WTC11 (cell line): ENCODE results near the gene PLXDC1. TPM values are rescaled to one million over a fixed set of nuclear protein-coding genes. Genes with fewer than 3 reads are reported as not detected.
A peak's percentile ranks its signal among the peaks of the same experiment; 100 is the strongest.
"Not testable (repeated sequence)": the region's sequence is repeated elsewhere in the genome, so short reads cannot be mapped to it uniquely, and the experiment has no call there.

Experiments
- ATAC-seq: fragments of 200-7000 bp; cut with Tn5 transposase; 2 replicates; pipeline ENCODE4 v1.10.0; 2021; ENCODE audit warnings: mild to moderate bottlenecking, moderate library complexity
- CTCF ChIA-PET: fragments of 300-600 bp; sonication (Branson Sonifier 250); formaldehyde crosslinking; loops from one replicate; lab custom pipeline; 2021; ENCODE audit warnings: antibody characterized with exemption; lab: Charles Lee
- POLR2A ChIA-PET: fragments of 350-600 bp; sonication (Branson Sonifier 250); formaldehyde crosslinking; loops from one replicate; lab custom pipeline; 2021; ENCODE audit warnings: antibody characterized with exemption; lab: Charles Lee
- DNase-seq: peaks from one replicate; pipeline ENCODE4 v3.0.0; 2021; ENCODE audit warnings: low spot score
- H3K27ac Mint-ChIP-seq: 2 replicates; pipeline ENCODE4 v1.8.0; 2021; ENCODE audit warnings: mixed read lengths
- H3K27me3 Mint-ChIP-seq: 2 replicates; pipeline ENCODE4 v1.8.0; 2021; ENCODE audit warnings: low read depth, mild to moderate bottlenecking, moderate library complexity, mixed read lengths
- H3K36me3 Mint-ChIP-seq: 2 replicates; pipeline ENCODE4 v1.8.0; 2021; ENCODE audit warnings: mixed read lengths
- H3K4me1 Mint-ChIP-seq: 2 replicates; pipeline ENCODE4 v1.8.0; 2022; ENCODE audit warnings: mixed read lengths
- H3K4me3 Mint-ChIP-seq: 2 replicates; pipeline ENCODE4 v1.8.0; 2021; ENCODE audit warnings: mild to moderate bottlenecking, moderate library complexity, mixed read lengths
- H3K9me3 Mint-ChIP-seq: 2 replicates; pipeline ENCODE4 v1.8.0; 2021; ENCODE audit warnings: mixed read lengths
- CREB1 ChIP-seq: sonication (generic); formaldehyde crosslinking; IDR thresholded peaks from 2 replicates; pipeline ENCODE4 v1.8.0; 2023; ENCODE audit warnings: mild to moderate bottlenecking, missing genetic modification reagents
- ESRRA ChIP-seq: sonication (generic); formaldehyde crosslinking; IDR thresholded peaks from 2 replicates; pipeline ENCODE4 v1.8.1; 2022; ENCODE audit warnings: mild to moderate bottlenecking, missing genetic modification reagents, borderline replicate concordance
- FOXP1 ChIP-seq: sonication (generic); formaldehyde crosslinking; IDR thresholded peaks from 2 replicates; pipeline ENCODE4 v1.8.0; 2022; ENCODE audit warnings: missing genetic modification reagents, mild to moderate bottlenecking, moderate library complexity, borderline replicate concordance
- NFYB ChIP-seq: sonication (generic); formaldehyde crosslinking; conservative IDR thresholded peaks from 2 replicates; pipeline ENCODE4 v1.8.0; 2022; ENCODE audit warnings: low read depth, missing genetic modification reagents
- RELA ChIP-seq: sonication (generic); formaldehyde crosslinking; IDR thresholded peaks from 2 replicates; pipeline ENCODE4 v1.8.1; 2022; ENCODE audit warnings: missing genetic modification reagents, mild to moderate bottlenecking, borderline replicate concordance
- SMAD3 ChIP-seq: sonication (generic); formaldehyde crosslinking; IDR thresholded peaks from 2 replicates; pipeline ENCODE4 v1.8.0; 2022; ENCODE audit warnings: missing genetic modification reagents, mild to moderate bottlenecking, borderline replicate concordance
- TEAD4 ChIP-seq: sonication (generic); formaldehyde crosslinking; IDR thresholded peaks from 2 replicates; pipeline ENCODE4 v1.8.0; 2022; ENCODE audit warnings: mild to moderate bottlenecking, missing genetic modification reagents
- ZBTB21 ChIP-seq: sonication (generic); formaldehyde crosslinking; IDR thresholded peaks from 2 replicates; pipeline ENCODE4 v1.8.1; 2023; ENCODE audit warnings: mild to moderate bottlenecking, missing genetic modification reagents, borderline replicate concordance
- ZNF121 ChIP-seq: sonication (generic); formaldehyde crosslinking; IDR thresholded peaks from 2 replicates; pipeline ENCODE4 v1.8.0; 2023; ENCODE audit warnings: missing genetic modification reagents
- ZNF416 ChIP-seq: fragments of 250-450 bp; sonication (Bioruptor Pico); IDR thresholded peaks from 2 replicates; pipeline ENCODE4 v1.9.0; 2021; ENCODE audit warnings: mild to moderate bottlenecking, inconsistent platforms
- total RNA-seq: library from RNA; stranded (reverse); gene quantifications from 3 replicates; pipeline ENCODE4 v1.2.3, GENCODE V29; 2021
- TF ChIP-seq, protein P1 (sequence below): sonication (generic); formaldehyde crosslinking; IDR thresholded peaks from 2 replicates; pipeline ENCODE4 v1.8.1; 2023; ENCODE audit warnings: mild to moderate bottlenecking, missing genetic modification reagents, borderline replicate concordance
- TF ChIP-seq, protein P2 (sequence below): sonication (generic); formaldehyde crosslinking; IDR thresholded peaks from 2 replicates; pipeline ENCODE4 v1.8.0; 2023; ENCODE audit warnings: mild to moderate bottlenecking, missing genetic modification reagents
- TF ChIP-seq, protein P3 (sequence below): sonication (generic); formaldehyde crosslinking; IDR thresholded peaks from 2 replicates; pipeline ENCODE4 v1.8.1; 2023; ENCODE audit warnings: mild to moderate bottlenecking, missing genetic modification reagents
- TF ChIP-seq, protein P4 (sequence below): fragments of 250-450 bp; sonication (Bioruptor Pico); IDR thresholded peaks from 2 replicates; pipeline ENCODE4 v1.9.0; 2021; ENCODE audit warnings: mild to moderate bottlenecking
- TF ChIP-seq, protein P5 (sequence below): fragments of 250-450 bp; sonication (Bioruptor Pico); IDR thresholded peaks from 2 replicates; pipeline ENCODE4 v2.1.2; 2022; ENCODE audit warnings: mild to moderate bottlenecking, moderate library complexity
- TF ChIP-seq, protein P6 (sequence below): sonication (generic); formaldehyde crosslinking; IDR thresholded peaks from 2 replicates; pipeline ENCODE4 v1.8.1; 2022; ENCODE audit warnings: low read depth, mild to moderate bottlenecking, moderate library complexity, missing genetic modification reagents, borderline replicate concordance

PLXDC1 gene
- total RNA-seq, 1 experiment from 2014 or later, result 5.4 TPM

DNA sequence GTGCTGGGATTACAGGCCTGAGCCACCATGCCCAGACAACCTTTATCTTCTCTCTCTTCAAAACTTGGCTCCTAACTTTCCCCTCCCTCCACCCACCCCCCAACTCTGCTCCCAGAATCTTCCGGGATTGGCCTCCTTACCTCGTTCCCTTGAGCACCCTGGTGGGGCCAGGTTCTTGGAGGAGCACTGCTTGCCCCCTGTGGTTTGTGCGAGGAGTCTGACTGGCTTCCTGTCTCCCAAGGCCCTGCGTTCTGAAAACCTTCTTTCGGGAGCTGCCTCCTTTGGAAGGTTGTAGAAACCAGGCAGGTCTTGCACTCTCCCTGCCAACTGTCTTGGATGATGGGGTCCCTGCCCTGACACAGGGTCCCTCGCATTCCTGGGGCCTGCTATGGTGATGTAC lies 19.8 kb downstream of the PLXDC1 start:
- H3K4me3 Mint-ChIP-seq, result no peak overlapping the region
- no peak overlapping the region for H3K27ac Mint-ChIP-seq
- POLR2A ChIA-PET, result no interaction called here
- no peaks in the 10 kb centered on the region for H3K36me3 Mint-ChIP-seq
- no peak for DNase-seq
- H3K27me3 Mint-ChIP-seq, result no peaks in the 10 kb centered on the region; the same call in none of the 2 replicates
- H3K4me1 Mint-ChIP-seq, result peaks cover 8% of the 10 kb centered on the region
- no peak for ATAC-seq
- CTCF ChIA-PET, result interaction anchor here (0.8 to 1.0 kb wide), 2 partner anchors 33 to 70 kb away, joined by 3 read pairs; no protein-coding TSS in a partner anchor
- no peaks in the 10 kb centered on the region for H3K9me3 Mint-ChIP-seq
- TF ChIP-seq ZNF416 (CRISPR knock-in tag) (no peak), ZBTB21 (CRISPR knock-in tag) (no peak), TEAD4 (CRISPR knock-in tag) (no peak)
- TF ChIP-seq, protein P1, sequence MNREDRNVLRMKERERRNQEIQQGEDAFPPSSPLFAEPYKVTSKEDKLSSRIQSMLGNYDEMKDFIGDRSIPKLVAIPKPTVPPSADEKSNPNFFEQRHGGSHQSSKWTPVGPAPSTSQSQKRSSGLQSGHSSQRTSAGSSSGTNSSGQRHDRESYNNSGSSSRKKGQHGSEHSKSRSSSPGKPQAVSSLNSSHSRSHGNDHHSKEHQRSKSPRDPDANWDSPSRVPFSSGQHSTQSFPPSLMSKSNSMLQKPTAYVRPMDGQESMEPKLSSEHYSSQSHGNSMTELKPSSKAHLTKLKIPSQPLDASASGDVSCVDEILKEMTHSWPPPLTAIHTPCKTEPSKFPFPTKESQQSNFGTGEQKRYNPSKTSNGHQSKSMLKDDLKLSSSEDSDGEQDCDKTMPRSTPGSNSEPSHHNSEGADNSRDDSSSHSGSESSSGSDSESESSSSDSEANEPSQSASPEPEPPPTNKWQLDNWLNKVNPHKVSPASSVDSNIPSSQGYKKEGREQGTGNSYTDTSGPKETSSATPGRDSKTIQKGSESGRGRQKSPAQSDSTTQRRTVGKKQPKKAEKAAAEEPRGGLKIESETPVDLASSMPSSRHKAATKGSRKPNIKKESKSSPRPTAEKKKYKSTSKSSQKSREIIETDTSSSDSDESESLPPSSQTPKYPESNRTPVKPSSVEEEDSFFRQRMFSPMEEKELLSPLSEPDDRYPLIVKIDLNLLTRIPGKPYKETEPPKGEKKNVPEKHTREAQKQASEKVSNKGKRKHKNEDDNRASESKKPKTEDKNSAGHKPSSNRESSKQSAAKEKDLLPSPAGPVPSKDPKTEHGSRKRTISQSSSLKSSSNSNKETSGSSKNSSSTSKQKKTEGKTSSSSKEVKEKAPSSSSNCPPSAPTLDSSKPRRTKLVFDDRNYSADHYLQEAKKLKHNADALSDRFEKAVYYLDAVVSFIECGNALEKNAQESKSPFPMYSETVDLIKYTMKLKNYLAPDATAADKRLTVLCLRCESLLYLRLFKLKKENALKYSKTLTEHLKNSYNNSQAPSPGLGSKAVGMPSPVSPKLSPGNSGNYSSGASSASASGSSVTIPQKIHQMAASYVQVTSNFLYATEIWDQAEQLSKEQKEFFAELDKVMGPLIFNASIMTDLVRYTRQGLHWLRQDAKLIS, result no peak
- TF ChIP-seq, protein P2, sequence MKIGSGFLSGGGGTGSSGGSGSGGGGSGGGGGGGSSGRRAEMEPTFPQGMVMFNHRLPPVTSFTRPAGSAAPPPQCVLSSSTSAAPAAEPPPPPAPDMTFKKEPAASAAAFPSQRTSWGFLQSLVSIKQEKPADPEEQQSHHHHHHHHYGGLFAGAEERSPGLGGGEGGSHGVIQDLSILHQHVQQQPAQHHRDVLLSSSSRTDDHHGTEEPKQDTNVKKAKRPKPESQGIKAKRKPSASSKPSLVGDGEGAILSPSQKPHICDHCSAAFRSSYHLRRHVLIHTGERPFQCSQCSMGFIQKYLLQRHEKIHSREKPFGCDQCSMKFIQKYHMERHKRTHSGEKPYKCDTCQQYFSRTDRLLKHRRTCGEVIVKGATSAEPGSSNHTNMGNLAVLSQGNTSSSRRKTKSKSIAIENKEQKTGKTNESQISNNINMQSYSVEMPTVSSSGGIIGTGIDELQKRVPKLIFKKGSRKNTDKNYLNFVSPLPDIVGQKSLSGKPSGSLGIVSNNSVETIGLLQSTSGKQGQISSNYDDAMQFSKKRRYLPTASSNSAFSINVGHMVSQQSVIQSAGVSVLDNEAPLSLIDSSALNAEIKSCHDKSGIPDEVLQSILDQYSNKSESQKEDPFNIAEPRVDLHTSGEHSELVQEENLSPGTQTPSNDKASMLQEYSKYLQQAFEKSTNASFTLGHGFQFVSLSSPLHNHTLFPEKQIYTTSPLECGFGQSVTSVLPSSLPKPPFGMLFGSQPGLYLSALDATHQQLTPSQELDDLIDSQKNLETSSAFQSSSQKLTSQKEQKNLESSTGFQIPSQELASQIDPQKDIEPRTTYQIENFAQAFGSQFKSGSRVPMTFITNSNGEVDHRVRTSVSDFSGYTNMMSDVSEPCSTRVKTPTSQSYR (CRISPR knock-in tag), result no peak
- TF ChIP-seq, protein P3, sequence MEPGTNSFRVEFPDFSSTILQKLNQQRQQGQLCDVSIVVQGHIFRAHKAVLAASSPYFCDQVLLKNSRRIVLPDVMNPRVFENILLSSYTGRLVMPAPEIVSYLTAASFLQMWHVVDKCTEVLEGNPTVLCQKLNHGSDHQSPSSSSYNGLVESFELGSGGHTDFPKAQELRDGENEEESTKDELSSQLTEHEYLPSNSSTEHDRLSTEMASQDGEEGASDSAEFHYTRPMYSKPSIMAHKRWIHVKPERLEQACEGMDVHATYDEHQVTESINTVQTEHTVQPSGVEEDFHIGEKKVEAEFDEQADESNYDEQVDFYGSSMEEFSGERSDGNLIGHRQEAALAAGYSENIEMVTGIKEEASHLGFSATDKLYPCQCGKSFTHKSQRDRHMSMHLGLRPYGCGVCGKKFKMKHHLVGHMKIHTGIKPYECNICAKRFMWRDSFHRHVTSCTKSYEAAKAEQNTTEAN (CRISPR knock-in tag), result no peak
- TF ChIP-seq, protein P4, sequence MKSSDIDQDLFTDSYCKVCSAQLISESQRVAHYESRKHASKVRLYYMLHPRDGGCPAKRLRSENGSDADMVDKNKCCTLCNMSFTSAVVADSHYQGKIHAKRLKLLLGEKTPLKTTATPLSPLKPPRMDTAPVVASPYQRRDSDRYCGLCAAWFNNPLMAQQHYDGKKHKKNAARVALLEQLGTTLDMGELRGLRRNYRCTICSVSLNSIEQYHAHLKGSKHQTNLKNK, result no peak
- TF ChIP-seq, all 79 proteins: peak for 0

DNA sequence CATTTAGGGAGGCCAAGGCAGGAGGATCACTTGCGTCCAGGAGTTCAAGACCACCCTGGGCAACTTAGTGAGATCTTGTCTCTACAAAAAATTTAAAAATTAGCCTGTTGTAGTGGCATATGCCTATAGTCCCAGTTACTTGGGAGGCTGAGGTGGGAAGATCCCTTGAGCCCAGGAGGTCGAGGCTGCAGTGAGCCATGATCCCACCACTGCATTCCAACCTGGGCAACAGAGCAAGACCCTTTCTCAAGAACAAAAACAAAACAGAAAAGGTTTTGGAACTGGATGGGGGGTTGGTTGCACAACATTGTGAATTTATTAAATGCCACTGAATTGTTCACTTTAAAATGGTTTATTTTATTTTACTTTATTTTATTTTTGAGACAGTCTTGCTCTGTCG lies 21.2 kb downstream of the PLXDC1 start:
- Mint-ChIP-seq H3K27ac (no peak overlapping the region), H3K36me3 (no peaks in the 10 kb centered on the region), H3K4me1 (peaks cover 8% of the 10 kb centered on the region), H3K9me3 (no peaks in the 10 kb centered on the region), H3K27me3 (no peaks in the 10 kb centered on the region; the same call in none of the 2 replicates), H3K4me3 (no peak overlapping the region)
- DNase-seq (no peak), ATAC-seq (no peak)
- ChIA-PET CTCF (interaction anchor here (1.0 kb wide), 1 partner anchor 147 kb away, joined by 3 read pairs; no protein-coding TSS in a partner anchor), POLR2A (no interaction called here)
- TF ChIP-seq ZNF121 (CRISPR knock-in tag) (peak; percentile 53; the same call in 1 of the 2 replicates), RELA (CRISPR knock-in tag) (no peak)

DNA sequence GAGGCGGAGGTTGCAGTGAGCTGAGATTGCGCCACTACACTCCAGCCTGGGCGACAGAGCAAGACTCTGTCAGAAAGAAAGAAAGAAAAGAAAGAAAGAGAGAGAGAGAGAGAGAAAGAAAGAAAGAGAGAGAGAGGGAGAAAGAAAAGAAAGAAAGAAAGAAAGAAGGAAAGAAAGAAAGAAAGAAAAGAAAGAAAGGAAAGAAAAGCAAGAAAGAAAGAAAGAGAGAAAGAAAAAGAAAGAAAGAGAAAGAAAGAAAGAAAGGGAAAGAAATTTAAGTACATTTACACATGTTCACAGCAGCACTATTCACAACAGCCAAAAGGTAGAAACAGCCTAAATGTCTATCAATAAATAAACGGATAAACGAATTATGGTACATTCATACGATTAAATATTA lies 21.9 kb downstream of the PLXDC1 start:
- H3K9me3 Mint-ChIP-seq, CTCF ChIA-PET, DNase-seq, H3K36me3 Mint-ChIP-seq, H3K4me1 Mint-ChIP-seq, H3K27ac Mint-ChIP-seq, H3K27me3 Mint-ChIP-seq, ATAC-seq, H3K4me3 Mint-ChIP-seq, POLR2A ChIA-PET: not testable (repeated sequence)

DNA sequence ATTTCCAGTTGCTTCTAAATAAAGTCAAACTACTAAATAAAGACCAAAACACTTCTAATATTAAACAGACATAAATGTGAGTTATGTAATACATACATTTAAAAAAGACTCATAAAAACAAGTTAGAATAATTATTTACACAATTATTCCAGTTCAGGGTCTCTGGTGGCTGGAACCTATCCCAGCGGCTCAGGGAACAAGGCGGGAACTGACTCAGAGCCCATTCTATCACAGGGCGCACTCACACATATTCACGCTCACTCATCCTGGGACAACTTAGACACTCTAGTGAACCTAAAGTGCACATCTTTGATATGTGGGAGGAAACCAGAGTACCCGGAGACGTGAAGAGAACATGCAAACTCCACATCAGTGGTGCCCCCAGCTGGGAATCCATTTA lies 25.0 kb downstream of the PLXDC1 start:
- no peak for DNase-seq
- POLR2A ChIA-PET, result no interaction called here
- Mint-ChIP-seq H3K27me3 (no peaks in the 10 kb centered on the region), H3K27ac (no peak overlapping the region), H3K4me3 (no peak overlapping the region), H3K36me3 (no peaks in the 10 kb centered on the region), H3K4me1 (no peaks in the 10 kb centered on the region), H3K9me3 (no peaks in the 10 kb centered on the region)
- CTCF ChIA-PET, result interaction anchor here (1.3 to 1.6 kb wide), 3 partner anchors 18 to 48 kb away, joined by 3 to 5 read pairs (median 5); no protein-coding TSS in a partner anchor
- no peak for ATAC-seq
- TF ChIP-seq NFYB, result no peak
- TF ChIP-seq, protein P5, sequence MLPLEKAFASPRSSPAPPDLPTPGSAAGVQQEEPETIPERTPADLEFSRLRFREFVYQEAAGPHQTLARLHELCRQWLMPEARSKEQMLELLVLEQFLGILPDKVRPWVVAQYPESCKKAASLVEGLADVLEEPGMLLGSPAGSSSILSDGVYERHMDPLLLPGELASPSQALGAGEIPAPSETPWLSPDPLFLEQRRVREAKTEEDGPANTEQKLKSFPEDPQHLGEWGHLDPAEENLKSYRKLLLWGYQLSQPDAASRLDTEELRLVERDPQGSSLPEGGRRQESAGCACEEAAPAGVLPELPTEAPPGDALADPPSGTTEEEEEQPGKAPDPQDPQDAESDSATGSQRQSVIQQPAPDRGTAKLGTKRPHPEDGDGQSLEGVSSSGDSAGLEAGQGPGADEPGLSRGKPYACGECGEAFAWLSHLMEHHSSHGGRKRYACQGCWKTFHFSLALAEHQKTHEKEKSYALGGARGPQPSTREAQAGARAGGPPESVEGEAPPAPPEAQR, result no peak
- no peak for TF ChIP-seq FOXP1 (CRISPR knock-in tag)
- TF ChIP-seq, protein P6, sequence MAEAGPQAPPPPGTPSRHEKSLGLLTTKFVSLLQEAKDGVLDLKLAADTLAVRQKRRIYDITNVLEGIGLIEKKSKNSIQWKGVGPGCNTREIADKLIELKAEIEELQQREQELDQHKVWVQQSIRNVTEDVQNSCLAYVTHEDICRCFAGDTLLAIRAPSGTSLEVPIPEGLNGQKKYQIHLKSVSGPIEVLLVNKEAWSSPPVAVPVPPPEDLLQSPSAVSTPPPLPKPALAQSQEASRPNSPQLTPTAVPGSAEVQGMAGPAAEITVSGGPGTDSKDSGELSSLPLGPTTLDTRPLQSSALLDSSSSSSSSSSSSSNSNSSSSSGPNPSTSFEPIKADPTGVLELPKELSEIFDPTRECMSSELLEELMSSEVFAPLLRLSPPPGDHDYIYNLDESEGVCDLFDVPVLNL (CRISPR knock-in tag), result no peak
- no peak for TF ChIP-seq SMAD3 (CRISPR knock-in tag)
- TF ChIP-seq ESRRA (CRISPR knock-in tag), result no peak
- TF ChIP-seq ZNF121 (CRISPR knock-in tag), result no peak
- no peak for TF ChIP-seq CREB1 (CRISPR knock-in tag)
